Upper lobe of right lung (tissue), 1 donor: ENCODE measurements around the gene NET1. TPM values are rescaled to one million over a fixed set of nuclear protein-coding genes. Genes with fewer than 3 reads are reported as not detected.

Experiments
- ATAC-seq: fragments of 200-7000 bp; cut with Tn5 transposase; one replicate; pipeline ENCODE4 v1.9.1; 2020; ENCODE audit warnings: mild to moderate bottlenecking, moderate library complexity
- DNase-seq: peaks from one replicate; pipeline ENCODE4 v3.0.0-alpha.2; 2020
- H3K27ac ChIP-seq: fragments of 200-600 bp; one replicate; pipeline ENCODE4 v1.8.0; 2022
- H3K27me3 ChIP-seq: fragments of 200-600 bp; one replicate; pipeline ENCODE4 v1.8.0; 2022; ENCODE audit warnings: mild to moderate bottlenecking
- H3K36me3 ChIP-seq: fragments of 200-600 bp; one replicate; pipeline ENCODE4 v1.8.0; 2022
- H3K4me1 ChIP-seq: fragments of 200-600 bp; one replicate; pipeline ENCODE4 v1.8.0; 2022
- H3K4me3 ChIP-seq: fragments of 200-600 bp; one replicate; pipeline ENCODE4 v1.8.0; 2022; ENCODE audit warnings: mild to moderate bottlenecking
- H3K9me3 ChIP-seq: fragments of 200-600 bp; one replicate; pipeline ENCODE4 v1.8.0; 2022
- intact Hi-C: fragments of 100-400 bp; cut with DNase I; formaldehyde crosslinking; loops from one replicate; pipeline ENCODE4 v1.11.0; 2022
- total RNA-seq: library from RNA; stranded (reverse); fragmentation: NEBNext Ultra II Directional; extraction: Animal tissue kit (Norgen Biotek cat#: 25700); gene quantifications from one replicate; pipeline ENCODE4 v1.2.1, GENCODE V29; 2021
- TF ChIP-seq, protein P1 (sequence below): fragments of 200-600 bp; IDR thresholded peaks from one replicate; pipeline ENCODE4 v1.8.0; 2022; ENCODE audit warnings: antibody characterized with exemption
- donor health status: DM: no; HTN: yes; CAD: no; lungs with severe emphysema.

NET1 gene
- total RNA-seq, 1 donor from 2014 or later: 42.8 TPM

DNA sequence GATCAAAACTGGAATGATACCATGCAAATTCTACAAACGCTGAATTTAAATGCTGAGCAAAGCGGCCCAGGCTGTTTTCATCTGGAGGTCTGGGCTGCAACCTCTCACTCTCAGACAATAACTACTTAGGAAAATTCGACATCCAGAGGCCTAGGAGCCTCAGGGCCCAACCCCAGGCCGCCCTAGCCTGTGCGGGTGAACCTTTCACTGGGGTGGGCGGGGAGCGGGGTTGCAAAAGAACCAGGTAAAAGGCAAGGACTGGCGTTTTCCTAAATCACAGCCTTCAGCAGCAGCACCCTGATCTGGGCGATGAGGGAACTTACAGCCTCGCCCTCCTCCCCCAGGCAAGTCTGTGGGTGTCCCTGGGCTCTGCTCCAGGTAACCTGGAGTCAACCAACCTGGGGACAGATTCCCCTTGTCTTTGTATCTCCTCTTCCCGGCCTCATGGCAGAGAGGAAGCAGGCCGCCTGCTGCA lies 53.7 kb downstream of the NET1 start:
- H3K9me3 ChIP-seq: no peaks in the 10 kb centered on the region
- TF ChIP-seq, protein P1, sequence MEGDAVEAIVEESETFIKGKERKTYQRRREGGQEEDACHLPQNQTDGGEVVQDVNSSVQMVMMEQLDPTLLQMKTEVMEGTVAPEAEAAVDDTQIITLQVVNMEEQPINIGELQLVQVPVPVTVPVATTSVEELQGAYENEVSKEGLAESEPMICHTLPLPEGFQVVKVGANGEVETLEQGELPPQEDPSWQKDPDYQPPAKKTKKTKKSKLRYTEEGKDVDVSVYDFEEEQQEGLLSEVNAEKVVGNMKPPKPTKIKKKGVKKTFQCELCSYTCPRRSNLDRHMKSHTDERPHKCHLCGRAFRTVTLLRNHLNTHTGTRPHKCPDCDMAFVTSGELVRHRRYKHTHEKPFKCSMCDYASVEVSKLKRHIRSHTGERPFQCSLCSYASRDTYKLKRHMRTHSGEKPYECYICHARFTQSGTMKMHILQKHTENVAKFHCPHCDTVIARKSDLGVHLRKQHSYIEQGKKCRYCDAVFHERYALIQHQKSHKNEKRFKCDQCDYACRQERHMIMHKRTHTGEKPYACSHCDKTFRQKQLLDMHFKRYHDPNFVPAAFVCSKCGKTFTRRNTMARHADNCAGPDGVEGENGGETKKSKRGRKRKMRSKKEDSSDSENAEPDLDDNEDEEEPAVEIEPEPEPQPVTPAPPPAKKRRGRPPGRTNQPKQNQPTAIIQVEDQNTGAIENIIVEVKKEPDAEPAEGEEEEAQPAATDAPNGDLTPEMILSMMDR: no peak
- intact Hi-C loops: no loop called here
- H3K36me3 ChIP-seq: no peaks in the 10 kb centered on the region
- H3K4me3 ChIP-seq: no peak overlapping the region
- no peaks in the 10 kb centered on the region for H3K4me1 ChIP-seq
- H3K27ac ChIP-seq: peak overlapping the region; percentile 73
- DNase-seq: peak; percentile 58
- ATAC-seq: no peak
- H3K27me3 ChIP-seq: no peaks in the 10 kb centered on the region

DNA sequence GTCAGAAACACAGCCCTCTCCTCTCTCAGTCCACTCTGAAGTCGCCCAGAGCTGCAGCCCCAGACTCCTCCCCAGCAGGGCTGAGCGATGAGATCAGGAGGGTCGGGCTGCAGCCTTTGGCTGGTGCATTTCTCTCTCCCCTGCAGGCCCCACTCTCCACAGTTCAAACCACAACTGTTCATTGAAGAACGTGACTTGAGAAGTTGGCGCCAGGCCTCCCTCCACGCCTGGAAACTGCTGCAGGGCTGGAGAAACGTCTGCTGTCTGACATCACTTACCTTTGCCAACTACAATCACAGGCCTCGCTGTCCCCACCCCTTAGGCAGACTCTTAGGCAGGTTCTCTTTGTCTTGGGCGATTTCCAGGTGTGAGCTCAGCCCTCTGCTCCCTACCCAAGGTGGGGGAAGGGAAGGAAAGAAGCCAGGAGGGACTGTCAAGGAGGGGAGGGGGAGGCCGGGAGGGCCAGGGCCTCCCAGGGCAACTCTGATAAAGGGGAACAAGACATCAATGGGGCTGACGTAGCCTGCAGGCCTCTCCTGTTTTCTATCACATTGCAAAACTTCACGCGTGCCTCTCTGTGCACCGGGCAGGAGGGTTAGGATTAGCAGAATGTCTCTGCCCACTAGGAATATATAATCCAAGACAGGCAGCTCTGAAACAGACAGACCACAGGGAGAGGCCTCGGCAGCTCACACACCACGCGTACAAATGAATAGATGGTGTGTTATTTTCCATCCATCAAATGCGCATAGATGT lies 54.3 kb downstream of the NET1 start:
- Histone ChIP-seq H3K27ac (peak overlapping the region; percentile 73), H3K36me3 (no peaks in the 10 kb centered on the region), H3K27me3 (no peaks in the 10 kb centered on the region), H3K4me1 (no peaks in the 10 kb centered on the region), H3K9me3 (no peaks in the 10 kb centered on the region), H3K4me3 (no peak overlapping the region)
- peak; percentile 84 for DNase-seq
- TF ChIP-seq, protein P1: no peak
- ATAC-seq: peak; percentile 89
- intact Hi-C loops: no loop called here

DNA sequence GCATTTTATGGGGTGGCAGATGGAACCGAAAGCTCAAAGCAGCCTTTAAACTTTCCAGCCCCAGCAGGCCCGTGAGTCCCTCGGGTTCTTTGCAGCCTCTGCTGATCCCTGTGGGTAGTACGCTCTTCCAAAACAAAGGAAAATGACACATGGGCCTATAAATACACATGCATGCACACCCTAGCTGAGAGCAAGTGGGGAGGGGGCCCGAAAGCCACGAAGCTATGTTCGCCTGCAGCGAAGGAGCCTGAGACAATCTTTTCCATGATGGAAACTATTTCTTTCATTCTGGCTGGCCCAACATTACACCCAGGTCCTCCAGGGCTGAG lies 54.8 kb downstream of the NET1 start:
- Histone ChIP-seq H3K36me3 (no peaks in the 10 kb centered on the region), H3K27ac (peak overlapping the region; percentile 30), H3K4me3 (no peak overlapping the region), H3K27me3 (no peaks in the 10 kb centered on the region), H3K9me3 (no peaks in the 10 kb centered on the region), H3K4me1 (no peaks in the 10 kb centered on the region)
- TF ChIP-seq, protein P1: no peak
- intact Hi-C loops: no loop called here
- no peak for DNase-seq
- ATAC-seq: no peak

DNA sequence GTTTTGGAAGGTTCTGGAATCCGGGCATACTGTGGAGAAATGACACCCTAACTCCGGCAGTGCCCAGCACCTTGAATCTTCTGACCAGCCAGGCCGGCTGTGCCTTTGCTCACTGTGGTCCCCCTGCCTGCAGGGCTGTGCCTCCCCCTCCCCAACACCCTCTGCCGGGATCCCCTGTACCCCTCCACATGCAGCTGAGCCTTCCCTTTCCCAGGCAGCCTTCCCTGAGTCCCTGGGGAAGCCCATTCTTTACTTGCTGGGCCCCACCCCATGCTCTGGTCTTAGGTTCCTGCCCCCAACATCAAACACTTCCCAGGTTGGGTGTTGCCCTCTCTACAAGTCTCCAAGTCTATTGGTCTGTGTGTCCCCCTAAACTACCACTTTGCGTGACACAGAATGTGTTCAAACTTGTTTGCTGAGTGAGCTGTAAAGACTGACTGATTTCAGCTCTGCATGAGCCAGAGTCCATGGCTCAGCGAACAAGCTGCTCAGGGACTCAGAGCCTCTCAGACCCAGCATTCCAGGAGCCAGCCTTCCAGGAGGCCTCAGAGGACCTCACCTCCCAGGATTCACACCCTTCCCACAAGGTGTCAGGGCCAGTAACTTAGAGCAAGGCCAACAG lies 55.4 kb downstream of the NET1 start:
- ATAC-seq (peak; percentile 2), DNase-seq (no peak)
- no peak overlapping the region for H3K4me3 ChIP-seq
- intact Hi-C loops: no loop called here
- TF ChIP-seq, protein P1: no peak
- no peaks in the 10 kb centered on the region for H3K4me1 ChIP-seq
- no peaks in the 10 kb centered on the region for H3K9me3 ChIP-seq
- H3K27ac ChIP-seq: peak overlapping the region; percentile 30
- H3K36me3 ChIP-seq: no peaks in the 10 kb centered on the region
- no peaks in the 10 kb centered on the region for H3K27me3 ChIP-seq

DNA sequence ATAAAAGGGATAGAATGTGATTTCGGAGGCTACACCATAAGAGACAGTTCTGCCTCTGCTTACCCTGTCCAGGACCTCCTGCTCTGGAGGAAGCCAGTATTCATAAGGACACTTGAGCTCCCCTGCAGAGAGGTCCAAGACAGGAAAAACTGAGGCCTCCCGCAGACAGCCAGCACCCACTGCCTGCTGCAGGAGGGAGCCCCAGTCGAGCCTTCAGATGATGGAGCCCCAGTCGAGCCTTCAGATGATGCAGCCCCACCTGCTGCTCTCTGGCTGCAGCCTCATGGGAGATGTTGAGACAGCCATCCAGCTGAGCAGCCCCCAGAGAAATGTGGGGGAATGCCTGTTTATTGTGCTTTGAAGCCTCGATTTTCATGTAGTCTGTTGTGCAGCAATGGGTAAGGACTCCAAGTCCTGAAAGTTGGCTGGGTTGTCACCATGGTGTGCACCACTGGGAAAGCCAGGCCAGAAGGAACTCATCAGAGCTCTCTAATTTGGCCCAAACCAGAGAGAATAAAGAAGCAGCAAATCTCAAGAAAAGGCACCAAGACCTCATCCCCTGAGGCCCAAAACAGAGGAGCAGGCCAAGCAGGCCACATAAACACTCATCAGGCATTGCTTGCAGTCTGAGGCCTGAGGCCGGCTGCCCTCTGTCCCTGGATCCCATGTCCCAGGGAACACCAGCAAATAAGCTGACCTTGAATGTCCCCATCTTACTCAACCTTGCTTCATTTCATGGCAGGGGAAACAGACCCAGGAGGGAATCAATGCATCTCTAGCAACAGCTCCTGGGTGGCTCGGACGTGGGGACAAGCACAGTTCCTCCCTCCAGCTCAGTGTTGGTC lies 56.1 kb downstream of the NET1 start:
- no peak for DNase-seq
- no peak for ATAC-seq
- Histone ChIP-seq H3K4me1 (no peaks in the 10 kb centered on the region), H3K27ac (no peak overlapping the region), H3K9me3 (no peaks in the 10 kb centered on the region), H3K4me3 (no peak overlapping the region), H3K36me3 (no peaks in the 10 kb centered on the region), H3K27me3 (no peaks in the 10 kb centered on the region)
- TF ChIP-seq, protein P1: no peak
- intact Hi-C loops: no loop called here
